ENCODE data around the gene BHMT. TPM values are rescaled to one million over a fixed set of nuclear protein-coding genes. Genes with fewer than 3 reads are reported as not detected.

The BHMT gene
- total and polyA plus RNA-seq, 10 of the 15 experiments (the other 5 are each of a cell fraction or from before 2014, with no cell fraction given) = 0.44 TPM; not detected in 9

DNA sequence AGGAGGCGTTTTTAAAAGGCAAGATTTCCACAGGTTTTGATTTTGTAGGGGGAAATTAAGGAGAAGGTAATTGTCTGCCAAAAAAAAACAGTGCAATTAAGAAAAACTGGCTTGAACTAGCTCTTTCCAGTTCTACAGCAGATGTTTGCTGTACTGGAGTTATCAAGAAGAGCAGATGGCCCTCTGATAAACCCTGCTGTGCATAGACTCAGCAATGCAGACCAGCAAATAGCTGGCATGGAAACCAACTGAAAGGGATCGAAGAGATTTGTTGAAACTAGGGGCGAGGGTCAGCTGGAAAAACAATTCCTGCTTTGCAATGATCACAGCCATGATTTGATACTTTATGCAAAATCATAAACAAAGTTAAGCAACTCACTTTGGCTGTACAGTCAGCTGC is 17.8 kb upstream of the BHMT start:
- ATAC-seq (no peak), FAIRE-seq (no peak), DNase-seq (ENCODE audit: low read depth, low spot score) (no peak)
- no TSS peak for BruUV-seq (replicated peaks)
- Histone ChIP-seq H4K20me1 (ENCODE audit: control insufficient read depth, insufficient read depth) (no peaks in the 10 kb centered on the region), H3K79me2 (ENCODE audit: control insufficient read depth, insufficient read depth, low read length) (no peaks in the 10 kb centered on the region), H3K9ac (ENCODE audit: control insufficient read depth, insufficient read depth, low read length) (no peak overlapping the region), H3K27me3 (replicated peaks in 1 of 2; ENCODE audit: control insufficient read depth in 2 of 2, insufficient read depth in 2 of 2, low read length in 1 of 2) (no peaks in the 10 kb centered on the region; a peak in 2 of 4 replicates), H3K27ac (ENCODE audit: control insufficient read depth, insufficient read depth) (no peak overlapping the region), H3K4me2 (ENCODE audit: control insufficient read depth, insufficient read depth) (no peak overlapping the region), H3K4me3 (no peak overlapping the region), H3K9me3 (replicated peaks; ENCODE audit: control insufficient read depth, insufficient read depth, low read length) (no peaks in the 10 kb centered on the region), H3K4me1 (ENCODE audit: control insufficient read depth, insufficient read depth, low read length) (no peaks in the 10 kb centered on the region), H3K36me3 (ENCODE audit: control insufficient read depth in 2 of 2, insufficient read depth in 2 of 2, low read length in 1 of 2) (no peaks in the 10 kb centered on the region), H2AFZ (ENCODE audit: control insufficient read depth, low read depth, low read length) (no peak overlapping the region)
- SMC1A ChIA-PET (ENCODE audit: uncharacterized antibody, unreplicated experiment) = interaction anchor here (0.8 kb wide), 1 partner anchor 355 kb away, joined by 4 read pairs; no protein-coding TSS in a partner anchor
- WGBS (ENCODE audit: insufficient coverage, insufficient replicate concordance, low lambda C conversion rate, missing lambda C conversion rate) = 38% methylated on average over 3 of the region's 3 CpGs
- TF ChIP-seq HDAC2 (IDR thresholded peaks at IDR 0.05) (no peak), SPI1 (IDR thresholded peaks at IDR 0.05; ENCODE audit: borderline replicate concordance, insufficient read depth, low read depth, low read length) (no peak), STAT3 (IDR thresholded peaks at IDR 0.05; ENCODE audit: low read depth, low read length) (no peak), WRNIP1 (IDR thresholded peaks at IDR 0.05; ENCODE audit: borderline replicate concordance, low read depth, low read length) (no peak), ZNF622 (IDR thresholded peaks at IDR 0.05) (no peak)
- TF ChIP-seq, protein P1, sequence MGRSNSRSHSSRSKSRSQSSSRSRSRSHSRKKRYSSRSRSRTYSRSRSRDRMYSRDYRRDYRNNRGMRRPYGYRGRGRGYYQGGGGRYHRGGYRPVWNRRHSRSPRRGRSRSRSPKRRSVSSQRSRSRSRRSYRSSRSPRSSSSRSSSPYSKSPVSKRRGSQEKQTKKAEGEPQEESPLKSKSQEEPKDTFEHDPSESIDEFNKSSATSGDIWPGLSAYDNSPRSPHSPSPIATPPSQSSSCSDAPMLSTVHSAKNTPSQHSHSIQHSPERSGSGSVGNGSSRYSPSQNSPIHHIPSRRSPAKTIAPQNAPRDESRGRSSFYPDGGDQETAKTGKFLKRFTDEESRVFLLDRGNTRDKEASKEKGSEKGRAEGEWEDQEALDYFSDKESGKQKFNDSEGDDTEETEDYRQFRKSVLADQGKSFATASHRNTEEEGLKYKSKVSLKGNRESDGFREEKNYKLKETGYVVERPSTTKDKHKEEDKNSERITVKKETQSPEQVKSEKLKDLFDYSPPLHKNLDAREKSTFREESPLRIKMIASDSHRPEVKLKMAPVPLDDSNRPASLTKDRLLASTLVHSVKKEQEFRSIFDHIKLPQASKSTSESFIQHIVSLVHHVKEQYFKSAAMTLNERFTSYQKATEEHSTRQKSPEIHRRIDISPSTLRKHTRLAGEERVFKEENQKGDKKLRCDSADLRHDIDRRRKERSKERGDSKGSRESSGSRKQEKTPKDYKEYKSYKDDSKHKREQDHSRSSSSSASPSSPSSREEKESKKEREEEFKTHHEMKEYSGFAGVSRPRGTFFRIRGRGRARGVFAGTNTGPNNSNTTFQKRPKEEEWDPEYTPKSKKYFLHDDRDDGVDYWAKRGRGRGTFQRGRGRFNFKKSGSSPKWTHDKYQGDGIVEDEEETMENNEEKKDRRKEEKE (IDR thresholded peaks at IDR 0.05) = no peak
- CTCF ChIA-PET = interaction anchor here (0.6 kb wide), 1 partner anchor 75 kb away, joined by 3 read pairs; no protein-coding TSS in a partner anchor
- RAD21 ChIA-PET (ENCODE audit: unreplicated experiment) = no interaction called here
- POLR2A ChIA-PET = no interaction called here
- in situ Hi-C loops (cut with MboI) (no loop called here), intact Hi-C loops (cut with micrococcal nuclease; ENCODE audit: unreplicated experiment) (no loop called here)

Data from GM12878 (cell line).